Vagina (tissue), 2 donors: Measurements from ENCODE around the gene HSD17B8.

Experiments
- CTCF ChIP-seq, 3 experiments: fragments of 450-650 bp in 2 of 3; fragments of 200-600 bp in 1 of 3; sonication (generic) in 1 of 3; IDR thresholded peaks; one replicate each; pipeline ENCODE4 v1.5.1; 2017 to 2019; ENCODE audit warnings: antibody characterized with exemption in 3 of 3, mild to moderate bottlenecking in 2 of 3, moderate library complexity in 2 of 3
- POLR2A ChIP-seq, 2 donors: fragments of 450-650 bp; IDR thresholded peaks; one replicate each; pipeline ENCODE4 v1.6.1; 2017; ENCODE audit warnings: antibody characterized with exemption in 2 of 2, mild to moderate bottlenecking in 2 of 2, moderate library complexity in 2 of 2
- POLR2AphosphoS5 ChIP-seq, 2 donors: sonication (generic); formaldehyde crosslinking; IDR thresholded peaks; one replicate each; pipeline ENCODE4 v1.9.0; 2017; ENCODE audit warnings: antibody characterized with exemption in 2 of 2, mild to moderate bottlenecking in 2 of 2, low read depth in 1 of 2; ENCODE audit not compliant: insufficient read depth in 1 of 2

GRCh38 chr6:33237741-33238140 lies 33.3 kb downstream of the HSD17B8 start:
- TF ChIP-seq POLR2AphosphoS5 (IDR thresholded peaks at IDR 0.05; ENCODE audit: insufficient read depth in 1 of 2, low read depth in 1 of 2) (no peak), CTCF (IDR thresholded peaks at IDR 0.05) (no peak), POLR2A (IDR thresholded peaks at IDR 0.05) (no peak)
